Embryonic facial prominence (tissue), 1 donor: ENCODE measurements around the gene RARRES2.
"Not testable (repeated sequence)": the region's sequence is repeated elsewhere in the genome, so short reads cannot be mapped to it uniquely, and the experiment has no call there.

Experiments
- DNase-seq: peaks from one replicate; pipeline ENCODE4 v3.0.0-alpha.2; 2016; ENCODE audit errors: extremely low spot score

RARRES2 gene

DNA sequence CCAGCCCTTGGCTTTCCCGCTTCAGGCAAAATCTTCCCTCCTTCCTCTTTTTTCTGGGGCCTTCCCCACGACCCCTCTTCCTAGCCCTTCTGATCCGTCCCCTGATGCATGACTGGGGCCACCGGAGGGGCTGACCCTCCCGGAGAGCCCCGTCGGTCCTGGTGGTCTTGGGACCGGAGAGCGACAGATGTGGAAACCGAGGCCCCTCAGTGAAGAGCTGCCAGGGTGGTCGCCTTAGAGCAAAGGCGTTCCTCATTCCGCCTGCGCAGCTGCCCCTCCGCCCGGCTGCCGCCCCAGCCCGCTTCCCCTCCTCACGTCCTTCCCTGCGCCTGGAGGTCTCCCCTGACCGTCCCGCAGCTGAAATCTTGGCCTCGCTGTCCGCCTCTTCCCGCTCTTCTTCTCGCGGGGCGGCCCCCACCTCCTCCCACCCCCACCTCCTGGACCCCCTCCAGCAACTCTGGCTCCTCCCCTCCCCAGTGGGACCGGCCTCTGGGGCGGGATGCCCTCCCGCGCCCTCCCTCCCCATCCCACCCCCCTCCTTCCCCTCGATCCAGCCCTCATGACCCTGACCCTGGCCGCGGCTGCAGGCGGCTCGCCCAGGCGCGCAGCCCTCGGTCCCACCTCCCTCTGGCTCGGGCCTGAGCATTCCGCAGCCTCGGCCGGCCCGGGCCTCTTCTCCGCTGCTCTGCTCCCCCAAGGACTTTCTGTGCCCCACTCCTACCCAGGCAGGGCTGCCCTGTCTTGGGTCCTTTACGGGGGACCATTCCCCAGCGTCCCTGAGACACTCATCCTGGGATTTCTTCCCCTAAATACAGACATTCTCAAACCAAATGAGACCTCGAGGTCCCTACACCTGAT is at the start of gene RARRES2:
Gene RARRES2, minus strand, starts transcription at position 367 of the 858 bp plus-strand sequence. CDS start 1,020 bp downstream, outside the sequence.
- no peak for DNase-seq

DNA sequence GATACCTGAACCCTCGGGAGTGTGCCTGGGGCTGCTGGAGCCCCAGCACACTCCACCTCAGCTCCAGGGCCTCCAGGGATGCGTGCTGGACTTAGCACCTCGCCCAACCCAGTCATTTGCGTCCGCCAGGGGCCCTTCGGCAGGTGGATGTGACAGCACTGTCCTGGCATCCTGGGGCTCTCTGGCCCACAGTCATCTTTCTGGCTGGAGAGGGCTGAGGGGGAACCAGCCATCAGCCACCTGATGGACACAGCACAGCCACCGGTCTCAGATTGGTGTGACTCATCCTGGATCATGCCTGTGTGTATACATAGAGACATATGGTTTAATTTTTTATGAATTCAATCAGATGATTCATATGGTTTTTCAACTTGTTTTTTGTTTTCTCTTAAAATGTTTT is 48.8 kb upstream of the RARRES2 start:
- no peak for DNase-seq

DNA sequence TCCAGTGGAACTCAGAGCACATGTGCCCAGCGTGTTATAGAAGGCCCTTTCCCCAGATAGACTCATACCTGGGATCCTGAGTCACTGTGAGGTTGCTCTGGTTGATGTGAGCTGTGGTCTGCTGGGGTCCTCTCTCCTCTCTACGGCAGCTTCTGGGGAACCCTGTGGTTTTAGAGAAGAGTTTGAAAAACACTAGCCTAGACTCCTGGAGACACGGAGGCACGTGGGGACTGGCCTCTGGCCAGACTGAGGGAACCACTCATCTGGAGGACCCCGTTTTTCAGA is 48.0 kb upstream of the RARRES2 start:
- DNase-seq, result no peak

DNA sequence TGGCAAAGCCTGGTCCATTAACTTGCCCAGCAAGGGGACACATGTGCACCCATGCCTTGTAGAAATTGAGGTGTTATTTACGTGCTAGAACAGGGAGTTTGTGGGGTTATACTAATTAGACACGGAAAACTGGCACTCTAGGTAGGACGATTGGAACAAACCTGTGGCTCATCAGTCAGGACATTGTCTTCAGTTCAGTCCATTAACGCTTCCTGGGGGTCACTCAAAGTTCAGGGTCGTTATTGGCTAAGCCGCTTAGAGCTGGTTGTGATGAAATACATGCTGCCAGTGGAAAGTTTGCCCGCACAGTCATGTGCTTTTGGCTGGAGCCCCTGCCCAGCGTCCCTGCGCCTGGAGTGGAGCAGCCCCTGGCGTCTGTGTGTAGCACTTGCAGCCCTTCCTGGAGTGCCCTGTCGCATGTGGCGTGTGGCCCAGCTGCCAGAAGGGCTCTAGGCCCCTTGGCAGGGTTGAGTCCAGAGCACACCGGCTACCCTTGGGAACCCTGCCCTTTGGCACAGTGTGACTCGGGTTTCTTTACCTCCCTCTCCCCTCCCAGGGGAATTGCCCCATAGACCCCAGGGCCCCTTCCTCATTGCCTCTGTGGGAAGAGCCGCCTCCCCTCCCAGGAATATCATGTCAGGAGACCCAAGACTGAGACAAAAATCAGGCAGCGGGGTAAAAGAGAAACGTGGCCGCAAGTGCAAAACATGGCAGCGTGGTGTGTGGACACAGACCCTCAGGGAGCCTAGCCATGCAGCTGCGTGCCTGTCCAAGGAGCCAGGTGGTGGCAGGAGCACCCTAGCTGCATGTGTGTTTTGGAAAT is 47.5 kb upstream of the RARRES2 start:
- DNase-seq, result no peak

DNA sequence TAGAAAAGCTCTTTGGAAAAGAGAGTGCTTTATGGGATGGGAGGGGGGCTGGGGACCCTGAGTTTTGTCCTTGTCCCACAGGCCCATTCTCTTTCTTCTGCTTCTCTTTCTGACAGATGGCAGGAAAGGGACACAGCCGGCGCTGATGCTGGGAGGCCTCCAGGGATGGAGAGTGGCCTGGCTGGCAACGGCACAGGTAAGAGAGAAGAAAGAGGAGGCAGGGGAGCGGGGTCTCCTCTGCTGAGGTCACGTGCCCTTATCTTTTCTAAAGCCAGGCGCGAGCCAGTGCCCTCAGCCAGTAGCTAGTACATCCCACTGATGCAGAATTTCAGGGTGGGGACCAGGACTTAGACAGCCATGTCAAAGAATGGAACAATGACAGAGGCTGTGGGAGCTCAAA is 46.9 kb upstream of the RARRES2 start:
- no peak for DNase-seq

DNA sequence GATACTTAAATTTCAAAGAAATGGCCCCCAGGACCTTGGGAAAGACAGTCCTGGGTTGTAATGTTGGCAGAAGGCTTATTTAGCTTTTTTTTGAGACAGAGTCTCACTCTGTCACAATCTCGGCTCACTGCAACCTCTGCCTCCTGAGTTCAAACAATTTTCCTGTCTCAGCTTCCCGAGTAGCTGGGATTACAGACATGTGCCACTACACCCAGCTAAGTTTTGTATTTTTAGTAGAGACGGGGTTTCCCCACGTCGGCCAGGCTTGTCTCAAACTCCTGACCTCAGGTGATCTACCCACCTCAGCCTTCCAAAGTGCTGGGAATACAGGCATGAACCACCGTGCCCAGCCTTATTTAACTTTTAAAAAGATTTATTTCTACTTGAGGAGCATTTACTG is 44.5 kb upstream of the RARRES2 start:
- not testable (repeated sequence) for DNase-seq

DNA sequence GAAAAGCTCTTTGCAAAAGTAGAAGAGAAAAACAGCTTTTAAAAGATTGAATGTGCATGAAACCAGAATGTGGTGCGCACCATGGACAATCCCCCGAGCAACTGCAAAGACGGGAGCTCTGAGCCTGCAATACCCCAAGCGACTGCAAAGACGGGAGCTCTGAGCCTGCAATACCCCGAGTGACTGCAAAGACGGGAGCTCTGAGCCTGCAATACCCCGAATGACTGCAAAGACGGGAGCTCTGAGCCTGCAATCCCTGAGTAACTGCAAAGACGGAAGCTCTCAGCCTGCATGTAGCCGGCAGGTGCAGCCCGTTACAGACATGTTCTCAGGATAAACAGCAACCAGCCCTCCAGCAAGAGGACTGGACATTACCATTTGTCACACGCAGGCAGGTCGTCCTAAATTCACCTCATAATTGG is 43.9 kb upstream of the RARRES2 start:
- DNase-seq, result no peak

DNA sequence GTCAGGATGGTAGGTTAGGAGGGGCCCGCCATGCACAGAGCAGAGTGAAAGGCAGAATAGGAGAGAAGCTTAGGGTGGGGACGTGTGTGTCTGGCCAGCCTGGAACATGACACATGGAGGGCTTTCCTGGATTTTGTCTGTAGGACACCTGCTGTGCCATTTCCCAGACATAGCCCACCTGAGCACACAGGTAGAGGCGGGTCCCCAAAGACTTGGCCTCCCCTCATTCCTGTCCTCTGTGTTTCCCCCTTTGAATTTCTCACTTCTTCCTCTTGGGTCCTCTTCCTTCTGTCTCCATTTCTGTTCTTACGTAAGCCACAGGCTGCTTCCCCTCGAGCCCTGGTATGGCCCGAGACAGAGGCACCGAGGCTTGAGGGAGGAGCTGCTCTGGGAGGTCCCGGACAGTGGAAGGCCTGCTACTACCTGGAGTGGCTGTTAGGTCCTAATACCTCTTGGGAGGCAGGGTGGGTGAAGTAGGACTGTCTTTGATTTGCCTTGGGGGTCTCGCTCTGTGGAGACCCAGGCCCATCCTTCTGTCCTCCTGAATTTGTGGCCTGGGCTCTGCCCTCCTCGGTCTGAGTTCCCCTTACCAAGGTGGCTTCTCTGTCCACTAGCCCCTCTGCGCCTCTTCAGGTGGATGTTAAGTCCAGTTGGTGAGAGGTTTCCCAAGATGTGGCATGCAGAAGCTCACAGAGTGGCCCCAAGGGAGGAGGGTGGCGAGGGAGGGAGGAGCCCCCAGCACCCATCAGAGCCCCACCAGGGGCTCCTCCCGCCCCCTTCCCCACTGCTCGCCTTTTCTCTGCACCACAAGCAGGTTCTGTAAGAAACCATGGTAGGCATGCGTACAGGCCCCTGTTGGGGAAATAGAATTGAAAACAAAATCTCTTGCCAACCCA is 43.2 kb upstream of the RARRES2 start:
- no peak for DNase-seq

DNA sequence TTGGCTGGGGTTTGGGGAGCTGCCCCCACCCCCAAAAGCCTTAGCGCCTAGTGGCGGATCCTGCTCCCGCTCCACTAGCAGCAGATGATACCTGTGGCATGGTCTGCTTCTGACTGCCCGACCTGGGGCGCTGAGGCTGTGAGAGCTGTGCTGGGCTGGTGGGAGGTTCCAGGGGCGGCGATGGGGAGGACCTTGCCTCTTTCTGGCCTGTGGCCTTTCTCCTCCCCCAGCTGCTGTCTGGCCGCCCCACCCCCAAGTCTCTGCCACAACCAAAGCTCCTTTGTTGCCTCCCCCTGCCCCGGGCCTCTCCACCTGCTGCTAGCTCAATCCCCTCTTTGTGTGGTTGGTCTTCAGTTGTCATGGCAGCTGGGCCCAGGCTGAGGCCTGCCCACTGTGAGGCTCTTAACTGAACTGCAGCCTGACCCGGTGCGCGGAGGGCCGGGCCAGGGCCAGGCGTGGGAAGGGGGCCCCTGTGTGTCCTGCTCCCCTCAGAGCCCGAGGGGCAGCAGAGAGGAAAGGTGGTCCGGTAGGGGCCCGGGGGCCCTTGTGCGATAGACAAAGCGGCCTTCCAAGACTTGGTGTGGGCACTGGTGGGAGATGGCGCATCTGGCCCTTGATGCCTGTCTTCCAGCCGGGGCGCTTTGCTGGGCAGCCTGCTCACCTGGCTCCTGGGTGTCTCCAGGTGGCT is 42.4 kb upstream of the RARRES2 start:
- no peak for DNase-seq

DNA sequence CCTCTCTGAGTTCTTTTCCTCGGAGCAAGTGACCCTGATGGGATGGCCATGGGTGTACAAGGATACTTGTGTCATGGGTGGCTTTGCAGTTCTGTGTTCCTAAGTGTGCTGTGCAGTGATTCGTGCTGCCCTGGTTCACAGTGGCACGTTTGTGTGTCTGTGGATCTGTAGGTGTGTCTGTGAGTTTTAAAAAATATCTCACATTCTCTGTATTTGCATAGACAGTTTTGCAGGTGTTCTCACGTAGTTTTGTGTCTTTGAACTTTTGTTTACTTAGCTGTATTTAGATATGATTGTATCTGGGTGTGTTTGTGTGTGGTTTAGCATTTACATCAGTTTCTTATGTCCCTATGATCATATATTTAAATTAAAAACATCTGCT is 41.4 kb upstream of the RARRES2 start:
- DNase-seq, result no peak

DNA sequence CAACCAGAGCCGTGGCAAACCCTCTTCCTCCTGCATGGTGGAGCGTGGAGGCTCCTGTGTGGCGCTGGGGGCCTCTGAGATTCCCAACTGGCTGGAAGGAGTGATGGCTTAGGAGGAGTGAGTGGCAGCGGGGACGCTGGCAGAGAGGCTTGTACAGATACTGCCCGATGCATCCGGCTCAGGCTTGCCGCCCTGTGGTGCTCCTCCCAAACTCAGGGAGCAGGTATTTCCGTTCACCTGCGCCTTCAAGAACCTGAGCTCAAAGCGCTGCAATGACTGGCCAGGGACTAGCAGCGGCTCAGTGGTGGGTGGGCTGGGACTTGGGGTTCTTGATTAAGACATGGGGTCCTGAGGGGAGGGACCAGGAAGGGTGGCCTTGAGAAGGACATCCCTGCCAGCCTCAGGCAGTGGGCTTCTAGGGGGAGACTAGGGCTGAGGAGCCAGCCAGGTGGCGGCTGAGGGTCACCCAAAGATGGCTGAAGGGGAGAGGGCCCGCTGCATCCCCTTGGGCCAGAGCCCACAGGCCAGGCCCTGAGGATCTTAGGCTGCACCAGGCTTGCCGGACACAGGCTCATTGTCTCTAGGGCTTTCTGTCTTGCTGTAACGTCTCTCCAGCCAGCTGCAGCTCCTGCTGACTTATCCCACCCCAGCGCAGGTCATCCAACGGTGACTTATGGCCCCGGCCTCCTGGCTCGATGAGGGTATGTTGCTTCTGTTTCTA is 40.9 kb upstream of the RARRES2 start:
- no peak for DNase-seq

DNA sequence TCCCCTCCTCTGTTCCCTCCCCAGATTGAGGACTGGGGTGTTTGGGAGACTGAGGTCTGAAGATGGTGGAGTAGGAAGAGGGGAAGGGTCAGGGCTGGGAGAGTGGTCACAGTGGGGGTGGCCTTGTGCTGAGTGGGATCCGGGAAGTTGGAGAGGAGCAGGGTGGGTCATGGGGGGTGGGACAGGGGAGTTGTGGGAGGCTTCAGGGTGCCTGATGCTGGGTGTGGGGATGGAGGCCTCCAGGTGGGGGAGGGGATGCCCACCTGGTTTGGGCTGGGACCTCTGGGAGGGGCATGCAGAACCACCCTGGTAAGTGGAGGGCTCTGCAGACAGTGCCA is 40.3 kb upstream of the RARRES2 start:
- DNase-seq, result no peak

DNA sequence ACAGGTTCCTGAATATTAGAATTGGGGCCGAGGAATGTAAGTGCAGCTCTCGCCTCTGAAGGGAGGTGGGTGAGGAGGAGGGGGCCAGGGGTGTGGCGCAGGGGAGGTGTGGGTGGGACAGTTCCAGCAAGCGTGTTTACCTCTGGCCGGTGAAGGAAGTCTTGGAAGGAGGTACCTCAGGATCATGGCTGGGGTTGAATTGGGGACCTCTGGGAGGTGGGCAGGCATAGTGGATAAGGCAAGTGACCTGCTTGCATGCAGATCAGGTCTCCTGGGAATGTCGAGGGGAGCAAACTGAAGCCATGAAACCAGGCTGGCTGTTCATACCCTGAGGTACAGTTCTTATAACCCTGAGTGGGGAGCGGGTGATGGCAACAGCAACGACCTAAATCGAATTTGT is 39.7 kb upstream of the RARRES2 start:
- no peak for DNase-seq

DNA sequence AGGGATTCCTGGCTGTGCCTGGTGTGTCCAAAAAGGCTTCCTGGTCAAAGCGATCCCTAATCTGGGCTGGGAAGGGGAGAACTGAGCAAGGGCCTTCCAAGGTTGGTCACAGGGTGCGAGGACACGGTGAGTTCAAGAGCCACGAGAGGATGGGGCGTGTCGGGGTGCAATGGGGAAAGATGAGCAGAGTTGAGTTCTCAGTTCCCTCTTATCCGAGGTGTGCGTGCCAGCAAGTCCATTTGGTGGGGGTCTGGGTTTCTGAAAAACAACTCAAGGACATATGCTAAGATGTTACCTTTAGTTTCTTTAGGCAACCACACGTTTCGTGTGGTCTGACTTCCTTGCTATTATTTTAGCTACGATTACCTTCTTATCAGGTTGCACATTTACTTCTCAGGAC is 39.0 kb upstream of the RARRES2 start:
- DNase-seq, result no peak

DNA sequence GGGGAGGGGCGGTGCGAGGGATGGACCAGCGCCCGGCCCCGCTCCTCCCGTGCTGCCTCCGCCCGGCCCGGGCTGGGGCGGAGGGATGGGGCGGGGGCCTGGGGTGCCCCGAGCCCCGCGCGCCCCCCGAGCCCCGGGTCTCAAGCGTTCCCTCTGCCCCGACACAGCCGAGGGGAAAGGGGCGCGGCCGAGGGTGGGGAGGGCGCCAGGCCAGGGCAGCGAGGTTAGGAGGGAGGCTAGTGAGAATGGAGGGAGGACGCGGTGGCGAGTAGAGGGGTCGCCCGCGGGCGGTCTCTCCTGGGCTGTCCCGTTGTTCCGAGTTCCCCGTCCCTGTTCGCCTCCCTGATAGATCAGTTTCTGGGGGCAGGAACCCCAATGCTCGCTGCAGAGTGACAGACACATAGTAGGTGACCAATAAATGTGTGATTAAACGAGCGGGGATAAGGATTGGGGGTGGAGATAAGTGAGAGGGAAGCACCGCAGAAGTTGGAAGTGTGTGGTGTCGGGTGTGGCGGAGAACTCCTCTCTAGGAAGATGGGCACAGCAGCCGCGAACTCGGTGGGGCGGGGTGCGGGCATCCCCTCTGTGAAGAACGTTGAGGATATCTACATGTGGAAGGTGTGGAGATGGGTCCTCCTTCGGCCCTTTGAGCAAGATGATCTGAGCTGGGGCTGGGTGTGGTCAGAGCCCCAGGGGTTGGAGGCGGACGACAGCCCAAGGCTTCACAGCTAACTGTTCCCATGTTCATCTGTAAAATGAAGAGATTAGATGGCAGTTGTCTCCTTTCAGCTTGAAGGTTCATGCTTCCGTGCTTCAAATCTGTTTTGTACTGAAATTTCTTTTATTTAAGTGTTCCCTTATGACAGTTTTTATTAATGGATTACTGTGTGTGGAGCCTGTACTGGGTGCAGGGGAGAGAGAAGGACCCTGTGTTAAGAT is 38.3 kb upstream of the RARRES2 start:
- DNase-seq, result no peak

DNA sequence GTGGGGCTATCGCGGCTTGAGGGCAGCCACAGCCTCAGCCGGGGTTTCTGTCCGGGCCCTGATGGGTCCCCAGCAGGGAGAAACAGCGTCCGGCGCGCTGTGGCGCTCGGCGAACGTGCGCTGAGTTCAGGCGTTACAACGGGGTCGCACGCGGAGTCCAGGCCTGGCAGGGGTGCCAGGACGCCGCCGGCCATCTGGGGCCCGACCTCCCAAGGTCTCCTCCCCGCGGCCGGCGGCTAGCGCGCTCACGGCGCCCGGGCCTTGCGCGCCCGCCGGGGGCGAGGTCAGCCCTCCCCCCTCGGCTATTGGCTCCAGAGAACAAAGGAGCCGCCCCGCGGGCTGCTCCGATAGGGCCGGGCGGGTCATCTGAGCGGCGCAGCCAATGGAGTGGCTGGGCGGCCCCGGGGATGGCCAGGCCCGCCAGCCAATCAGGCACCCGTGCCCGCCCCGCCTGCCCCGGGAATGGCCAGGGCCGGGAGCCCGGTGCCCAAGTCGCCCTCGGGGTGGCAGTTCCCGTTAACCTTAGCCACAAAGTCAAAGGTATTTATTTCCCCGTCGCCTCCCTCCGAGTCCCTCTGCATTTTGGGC is 37.5 kb upstream of the RARRES2 start, which contains the start of gene ZNF775:
Gene ZNF775, plus strand, starts transcription at position 478 of the 588 bp plus-strand sequence. CDS start 9,141 bp downstream, outside the sequence.
- peak; percentile 89 for DNase-seq

DNA sequence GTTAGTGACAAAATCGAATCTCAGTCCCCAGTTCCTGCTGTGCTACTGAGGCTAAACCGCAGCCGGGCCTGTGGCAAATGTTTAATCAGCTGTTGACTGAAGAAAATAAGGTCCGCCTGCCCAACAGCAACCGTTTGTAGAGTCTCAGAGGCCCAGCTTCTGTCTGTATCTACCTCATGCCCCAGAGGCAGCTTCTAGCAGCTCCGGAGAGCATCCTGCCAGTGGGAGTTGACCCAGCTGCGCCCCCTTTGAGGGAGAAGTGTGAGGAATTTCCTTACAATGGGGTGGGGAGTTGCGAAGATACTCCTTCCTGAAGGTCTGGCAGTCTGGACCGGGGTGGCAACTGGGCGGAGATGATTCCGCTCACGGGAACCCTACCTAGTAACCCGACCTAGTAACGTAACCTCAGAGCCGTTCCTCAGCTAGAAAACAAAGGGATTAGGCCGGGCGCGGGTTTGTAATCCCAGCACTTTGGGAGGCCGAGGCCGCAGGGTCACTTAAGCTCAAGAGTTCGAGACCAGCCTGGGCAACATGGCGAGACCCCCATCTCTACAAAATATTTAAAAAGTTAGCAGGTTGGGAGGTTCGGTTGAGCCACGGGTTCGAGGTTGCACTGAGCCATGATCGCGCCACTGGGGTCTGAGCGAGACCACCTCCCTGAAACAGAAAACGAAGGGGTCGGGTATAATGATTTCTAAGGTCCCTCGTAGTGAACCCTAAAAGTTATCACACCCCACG is 36.9 kb upstream of the RARRES2 start:
- DNase-seq, result no peak

DNA sequence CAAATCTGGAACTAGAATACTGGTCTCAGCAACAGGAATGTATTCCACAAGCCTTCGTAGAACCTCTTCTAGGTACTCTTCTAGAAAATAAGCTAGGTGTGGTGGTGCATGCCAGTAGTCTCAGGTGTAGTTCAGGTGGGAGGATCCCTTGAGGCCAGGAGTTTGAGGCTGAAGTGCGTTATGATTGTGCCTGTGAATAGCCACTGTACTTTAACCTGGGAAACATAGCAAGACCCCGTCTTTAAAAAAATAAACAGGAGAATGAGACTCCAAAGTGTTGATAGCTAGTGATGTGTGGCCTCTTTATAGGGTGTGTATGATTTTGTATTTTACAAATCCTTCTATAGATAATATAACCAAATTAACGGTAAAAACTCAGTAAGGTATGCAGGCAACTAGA is 36.2 kb upstream of the RARRES2 start:
- no peak for DNase-seq

DNA sequence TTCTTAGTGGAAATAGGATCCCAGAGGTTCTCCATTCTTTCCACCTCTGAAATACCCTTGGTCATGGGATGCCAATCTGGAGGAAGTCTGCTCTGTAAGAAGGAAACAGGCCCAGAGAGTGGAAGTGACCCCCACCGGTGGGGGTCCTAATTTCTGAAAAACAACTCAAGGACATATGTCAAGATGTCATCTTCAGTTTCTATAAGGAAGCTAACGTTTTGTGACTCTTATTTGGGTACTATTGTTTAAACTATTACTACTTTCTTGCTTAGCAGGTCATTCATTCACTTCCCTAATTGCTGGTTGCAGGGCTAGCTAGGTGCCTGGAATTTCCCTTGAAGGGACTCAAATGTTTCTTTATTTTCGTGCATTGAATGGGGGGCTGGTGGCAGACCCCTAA is 35.8 kb upstream of the RARRES2 start:
- no peak for DNase-seq
